Measurements from ENCODE around the gene COL27A1. TPM values are rescaled to one million over a fixed set of nuclear protein-coding genes. Genes with fewer than 3 reads are reported as not detected.

The COL27A1 gene
- total and polyA plus RNA-seq, 2 donors (not counting 3 experiments of a cell fraction or from before 2014, with no cell fraction given): 14.7 to 49.1 TPM

- H3K4me1 ChIP-seq (ENCODE audit: control insufficient read depth, extremely low read depth, insufficient read depth, low read length): peaks cover 2% of the 10 kb centered on the region
- intact Hi-C loops (cut with micrococcal nuclease): no loop called here
- no peak overlapping the region for H3K9ac ChIP-seq (replicated peaks; ENCODE audit: extremely low read depth, insufficient read depth, low read length)
- TF ChIP-seq EZH2 (IDR thresholded peaks at IDR 0.05; ENCODE audit: borderline replicate concordance, low read depth, low read length, severe bottlenecking) (no peak), GATA2 (IDR thresholded peaks at IDR 0.05; ENCODE audit: insufficient read depth, insufficient read length, low read depth, low read length) (no peak), POLR2A (IDR thresholded peaks at IDR 0.05; ENCODE audit: low read depth, low read length) (no peak), JUN (IDR thresholded peaks at IDR 0.05; ENCODE audit: borderline replicate concordance, insufficient read depth, insufficient read length, low read depth) (no peak), FOS (IDR thresholded peaks at IDR 0.05; ENCODE audit: borderline replicate concordance, insufficient read depth, low read length) (no peak), MYC (IDR thresholded peaks at IDR 0.05; ENCODE audit: low read depth, low read length) (no peak), CTCF (IDR thresholded peaks at IDR 0.05; ENCODE audit: extremely low read depth in 1 of 2, insufficient read depth in 1 of 2, low read depth in 1 of 2, low read length in 2 of 2) (no peak), POLR2AphosphoS5 (IDR thresholded peaks at IDR 0.05; ENCODE audit: insufficient read depth, low read depth, low read length) (no peak), MAX (IDR thresholded peaks at IDR 0.05; ENCODE audit: insufficient read depth, insufficient read length) (no peak)
- H3K27me3 ChIP-seq (ENCODE audit: control insufficient read depth in 2 of 2, insufficient read depth in 2 of 2, low read length in 2 of 2): no peaks in the 10 kb centered on the region
- H3K36me3 ChIP-seq (ENCODE audit: control insufficient read depth in 2 of 2, extremely low read depth in 1 of 2, insufficient read depth in 2 of 2, low read length in 2 of 2): peaks cover 0 to 7% of the 10 kb centered on the region in 2 experiments
- DNase-seq (ENCODE audit: low read depth, low spot score) (no peak), FAIRE-seq (no peak)
- no peaks in the 10 kb centered on the region for H3K9me3 ChIP-seq (replicated peaks; ENCODE audit: control insufficient read depth, insufficient read depth, low read length)
- no peak overlapping the region for H2AFZ ChIP-seq (ENCODE audit: low read depth, low read length)
- H3K27ac ChIP-seq (ENCODE audit: insufficient read depth, low read depth, low read length): no peak overlapping the region
- H3K4me2 ChIP-seq (ENCODE audit: insufficient read depth, low read length): no peak overlapping the region
- H3K4me3 ChIP-seq (replicated peaks in 1 of 3; ENCODE audit: insufficient read depth in 1 of 3, low read depth in 1 of 3, low read length in 3 of 3): no peak overlapping the region
- BruUV-seq (replicated peaks): no TSS peak
- H4K20me1 ChIP-seq (replicated peaks; ENCODE audit: control insufficient read depth, extremely low read depth, insufficient read depth, low read length): no peaks in the 10 kb centered on the region
- ChIA-PET POLR2A (no interaction called here), CTCF (interaction anchor here (0.7 to 1.2 kb wide), 3 partner anchors 11 to 72 kb away, joined by 3 to 9 read pairs (median 4); partner anchors contain the start of gene COL27A1)
- H3K9me1 ChIP-seq (replicated peaks; ENCODE audit: control insufficient read depth, extremely low read depth, insufficient read depth, low read length): no peaks in the 10 kb centered on the region
- dilution Hi-C loops (cut with MboI; ENCODE audit: extremely low pct_ligation_motif_present, low sequenced_read_pairs): no loop called here
- H3K79me2 ChIP-seq (ENCODE audit: control insufficient read depth, insufficient read depth, low read length): peaks cover 19% of the 10 kb centered on the region
These were observed 10.8 kb downstream of the COL27A1 start for GRCh38 chr9:114166103-114166470.

Measured in endothelial cell of umbilical vein (primary cell).